OCI-LY7 (cell line): Measurements from ENCODE around the gene PAQR3. TPM values are rescaled to one million over a fixed set of nuclear protein-coding genes. Genes with fewer than 3 reads are reported as not detected.
A peak's percentile ranks its signal among the peaks of the same experiment; 100 is the strongest.
"Not testable (repeated sequence)": the region's sequence is repeated elsewhere in the genome, so short reads cannot be mapped to it uniquely, and the experiment has no call there.

Experiments used
- BruUV-seq: library from RNA; stranded (reverse); fragments of 400-500 nt; replicated peaks from 2 replicates; lab custom pipeline; 2021; lab: Mats Ljungman, UMichigan
- CTCF ChIA-PET: fragments of 300-600 bp; sonication (Branson Sonifier 250); formaldehyde crosslinking; loops from one replicate; lab custom pipeline; 2022; ENCODE audit warnings: antibody characterized with exemption; ENCODE audit not compliant: unreplicated experiment; lab: Charles Lee
- POLR2A ChIA-PET: fragments of 300-600 bp; sonication (Branson Sonifier 250); formaldehyde crosslinking; loops from one replicate; lab custom pipeline; 2022; ENCODE audit warnings: antibody characterized with exemption; lab: Charles Lee
- DNase-seq: peaks from one replicate; pipeline ENCODE4 v3.0.0-alpha.2; 2015; ENCODE audit warnings: low spot score
- H2AFZ ChIP-seq: fragments of 200-600 bp; sonication (generic), shearing (Covaris generic); 2 replicates; pipeline ENCODE4 v1.6.1; 2014; ENCODE audit warnings: mild to moderate bottlenecking, antibody characterized with exemption, low read length, moderate library complexity
- H3K27ac ChIP-seq: fragments of 200-600 bp; sonication (generic); 2 replicates; pipeline ENCODE4 v1.5.1; 2014; ENCODE audit warnings: mixed run types, low read depth, mild to moderate bottlenecking, moderate library complexity, low read length, inconsistent platforms; ENCODE audit not compliant: poor library complexity, severe bottlenecking
- H3K36me3 ChIP-seq: fragments of 200-600 bp; sonication (generic); 2 replicates; pipeline ENCODE4 v1.6.1; 2014; ENCODE audit warnings: mild to moderate bottlenecking, antibody characterized with exemption, low read length, moderate library complexity, mixed read lengths; ENCODE audit not compliant: insufficient read depth
- H3K4me1 ChIP-seq: fragments of 200-600 bp; sonication (generic); 2 replicates; pipeline ENCODE4 v1.5.1; 2014; ENCODE audit warnings: mild to moderate bottlenecking, low read length; ENCODE audit not compliant: insufficient read depth, poor library complexity, severe bottlenecking
- H3K4me2 ChIP-seq: fragments of 200-600 bp; sonication (generic); 2 replicates; pipeline ENCODE4 v1.6.1; 2014; ENCODE audit warnings: mild to moderate bottlenecking, low read length
- H3K4me3 ChIP-seq: fragments of 200-600 bp; sonication (generic); 2 replicates; pipeline ENCODE4 v1.5.1; 2014; ENCODE audit warnings: mild to moderate bottlenecking, low read depth, low read length; ENCODE audit not compliant: poor library complexity, severe bottlenecking
- H3K79me2 ChIP-seq: fragments of 200-600 bp; sonication (generic); 2 replicates; pipeline ENCODE4 v1.6.1; 2016; ENCODE audit warnings: low read depth, mild to moderate bottlenecking, low read length, moderate library complexity, mixed read lengths; ENCODE audit not compliant: insufficient read depth
- H3K9me2 ChIP-seq: fragments of 200-600 bp; sonication (generic); 2 replicates; pipeline ENCODE4 v1.6.1; 2016; ENCODE audit warnings: mild to moderate bottlenecking, low read length, mixed read lengths; ENCODE audit not compliant: insufficient read depth
- H3K9me3 ChIP-seq: fragments of 200-600 bp; sonication (generic); 2 replicates; pipeline ENCODE4 v1.6.1; 2014; ENCODE audit warnings: mild to moderate bottlenecking, mixed run types, low read length, mixed read lengths
- H4K20me1 ChIP-seq: fragments of 200-600 bp; sonication (generic); 2 replicates; pipeline ENCODE4 v1.6.1; 2014; ENCODE audit warnings: mild to moderate bottlenecking, antibody characterized with exemption, low read length, moderate library complexity, mixed read lengths; ENCODE audit not compliant: insufficient read depth
- CTCF ChIP-seq: fragments of 200-600 bp; sonication (generic); conservative IDR thresholded peaks from 2 replicates; pipeline ENCODE4 v1.5.1; 2014; ENCODE audit warnings: mild to moderate bottlenecking, antibody characterized with exemption, low read length, moderate library complexity, mixed read lengths
- EZH2phosphoT487 ChIP-seq: fragments of 200-600 bp; sonication (generic); IDR thresholded peaks from 2 replicates; pipeline ENCODE4 v1.6.1; 2018; ENCODE audit warnings: low read depth, borderline replicate concordance, mild to moderate bottlenecking, mixed run types, antibody characterized with exemption, low read length, moderate library complexity, mixed read lengths
- intact Hi-C: fragments of 100-400 bp; cut with micrococcal nuclease; formaldehyde crosslinking; loops from one replicate; pipeline ENCODE4 v1.10.0; 2022; ENCODE audit not compliant: unreplicated experiment
- total RNA-seq, 2 experiments: library from RNA; depleted of rRNA in 1 of 2; stranded (reverse); fragments of >200 nt in 1 of 2; shearing (Covaris generic) in 1 of 2; gene quantifications; 2 replicates each; pipeline ENCODE4 v1.2.3, GENCODE V29; 2014 to 2022

Gene PAQR3
- total RNA-seq, 2 experiments from 2014 or later: 21.6 to 28.4 TPM

GRCh38 chr4:78876568-78877320 is 62.5 kb downstream of the PAQR3 start:
- H3K79me2 ChIP-seq: no peaks in the 10 kb centered on the region

GRCh38 chr4:78870056-78870455 is 69.2 kb downstream of the PAQR3 start:
- no peak overlapping the region for H3K27ac ChIP-seq
- H2AFZ ChIP-seq: no peak overlapping the region
- H4K20me1 ChIP-seq: no peaks in the 10 kb centered on the region
- no peaks in the 10 kb centered on the region for H3K9me2 ChIP-seq
- peaks cover 78% of the 10 kb centered on the region for H3K36me3 ChIP-seq
- no TSS peak for BruUV-seq
- CTCF ChIA-PET: interaction anchor here (0.9 to 1.0 kb wide), 2 partner anchors 25 to 87 kb away, joined by 3 read pairs; no protein-coding TSS in a partner anchor
- POLR2A ChIA-PET: interaction anchor here (0.7 to 2.2 kb wide), 5 partner anchors 9 to 296 kb away, joined by 3 to 6 read pairs (median 4); no protein-coding TSS in a partner anchor
- TF ChIP-seq EZH2phosphoT487 (no peak), CTCF (no peak)
- no peak overlapping the region for H3K4me2 ChIP-seq
- DNase-seq: no peak
- no peaks in the 10 kb centered on the region for H3K4me1 ChIP-seq
- H3K79me2 ChIP-seq: no peaks in the 10 kb centered on the region
- no peak overlapping the region for H3K4me3 ChIP-seq
- intact Hi-C loops: no loop called here
- no peaks in the 10 kb centered on the region for H3K9me3 ChIP-seq

More at GRCh38 chr4:78876568-78877320, 62.5 kb downstream of the PAQR3 start:
- Histone ChIP-seq H4K20me1 (no peaks in the 10 kb centered on the region), H3K9me3 (peaks cover 5% of the 10 kb centered on the region), H3K4me1 (peaks cover 13% of the 10 kb centered on the region), H3K4me3 (no peak overlapping the region), H3K4me2 (no peak overlapping the region), H3K36me3 (peaks cover 70% of the 10 kb centered on the region), H3K9me2 (no peaks in the 10 kb centered on the region), H3K27ac (no peak overlapping the region), H2AFZ (no peak overlapping the region)
- ChIA-PET CTCF (interaction anchor here (0.7 kb wide), 1 partner anchor 284 kb away, joined by 3 read pairs; no protein-coding TSS in a partner anchor), POLR2A (interaction anchor here (0.5 to 1.3 kb wide), 4 partner anchors 10 to 260 kb away, joined by 3 to 4 read pairs (median 4); no protein-coding TSS in a partner anchor)
- peak; percentile 34 for DNase-seq
- TF ChIP-seq EZH2phosphoT487: no peak
- no peak for TF ChIP-seq CTCF
- intact Hi-C loops: no loop called here
- BruUV-seq: no TSS peak

GRCh38 chr4:78868712-78869111 is 70.5 kb downstream of the PAQR3 start:
- H3K4me2 ChIP-seq, H3K4me3 ChIP-seq, BruUV-seq, H3K9me3 ChIP-seq, H3K9me2 ChIP-seq, intact Hi-C loops, H2AFZ ChIP-seq, H3K79me2 ChIP-seq, DNase-seq, H3K27ac ChIP-seq, H4K20me1 ChIP-seq, H3K4me1 ChIP-seq, CTCF ChIA-PET: not testable (repeated sequence)
- POLR2A ChIA-PET: interaction anchor here (1.2 to 2.2 kb wide), 2 partner anchors 10 to 19 kb away, joined by 4 to 5 read pairs; no protein-coding TSS in a partner anchor
- H3K36me3 ChIP-seq: peaks cover 66% of the 10 kb centered on the region
